K562 (cell line): ENCODE data around the gene DNMT3A. TPM values are rescaled to one million over a fixed set of nuclear protein-coding genes. Genes with fewer than 3 reads are reported as not detected.

Experiments used
- ATAC-seq: fragments of 200-7000 bp; cut with Tn5 transposase; 3 replicates; pipeline ENCODE4 v1.9.1; 2020; ENCODE audit warnings: moderate library complexity
- BruUV-seq: library from RNA; stranded (reverse); fragments of 400-500 nt; replicated peaks from 2 replicates; lab custom pipeline; 2021; lab: Mats Ljungman, UMichigan
- CTCF ChIA-PET: fragments of 300-600 bp; formaldehyde crosslinking; extraction: SDS; loops from one replicate; lab custom pipeline; 2021; ENCODE audit warnings: low intra/inter-chr PET ratio; lab: Yijun Ruan, JAX
- POLR2A ChIA-PET: fragments of 300-600, 350-650 bp; sonication (Branson Sonifier 250); formaldehyde crosslinking; extraction: SDS; loops from one replicate; lab custom pipeline; 2021; ENCODE audit warnings: antibody characterized with exemption, inconsistent platforms; lab: Yijun Ruan, JAX
- DNase-seq, 4 experiments: peaks; one replicate each; pipeline versions ENCODE4 v3.0.0 to v3.0.0-alpha.2; 2011 to 2018; ENCODE audit warnings: low spot score in 3 of 4, mixed read lengths in 3 of 4; ENCODE audit errors: extremely low read depth in 1 of 4
- FAIRE-seq: peaks from 2 replicates; lab custom pipeline; 2011; peaks lifted over from hg19 to GRCh38; lab: Jason Lieb, UNC
- H2AFZ ChIP-seq: 2 replicates; pipeline ENCODE4 v1.6.0; 2011; ENCODE audit warnings: low read depth, low read length, control low read depth, inconsistent platforms
- H3K27ac ChIP-seq: fragments of 200-600 bp; 3 replicates; pipeline ENCODE4 v1.8.0; 2011; ENCODE audit warnings: low read depth, mild to moderate bottlenecking, control low read depth, inconsistent platforms, low read length, moderate library complexity, mixed read lengths; ENCODE audit errors: extremely low read depth
- H3K27me3 ChIP-seq, 2 experiments: fragments of 300-600 bp in 1 of 2; 2 replicates in 1 of 2; 3 replicates in 1 of 2; pipeline versions ENCODE4 v1.6.0 to v1.8.0; 2011; ENCODE audit warnings: inconsistent platforms in 2 of 2, low read length in 2 of 2, mild to moderate bottlenecking in 1 of 2, mixed read lengths in 1 of 2, moderate library complexity in 1 of 2; ENCODE audit not compliant: control insufficient read depth in 2 of 2, insufficient read depth in 2 of 2
- H3K36me3 ChIP-seq: fragments of 300-600 bp; 3 replicates; pipeline ENCODE4 v1.8.0; 2011; ENCODE audit warnings: mild to moderate bottlenecking, low read length, inconsistent platforms; ENCODE audit not compliant: control insufficient read depth, insufficient read depth
- H3K4me1 ChIP-seq, 2 experiments: fragments of 200-600 bp in 1 of 2; replicated peaks in 1 of 2; 2 replicates in 1 of 2; 3 replicates in 1 of 2; pipeline versions ENCODE4 v1.5.1 to v1.8.0; 2011; ENCODE audit warnings: inconsistent platforms in 2 of 2, low read length in 2 of 2, mild to moderate bottlenecking in 1 of 2, mixed read lengths in 1 of 2, moderate library complexity in 1 of 2; ENCODE audit not compliant: control insufficient read depth in 2 of 2, insufficient read depth in 2 of 2
- H3K4me2 ChIP-seq: 2 replicates; pipeline ENCODE4 v1.6.1; 2011; ENCODE audit warnings: low read length, control low read depth, inconsistent platforms, mixed read lengths; ENCODE audit not compliant: insufficient read depth
- H3K4me3 ChIP-seq: fragments of 200-600 bp; sonication (generic), shearing (Covaris generic); 2 replicates; pipeline ENCODE4 v1.5.1; 2016; ENCODE audit warnings: control low read depth, inconsistent platforms
- H3K79me2 ChIP-seq: fragments of 200-600 bp; 3 replicates; pipeline ENCODE4 v1.8.0; 2011; ENCODE audit warnings: low read length, inconsistent platforms; ENCODE audit not compliant: control insufficient read depth, insufficient read depth
- H3K9ac ChIP-seq, 2 experiments: 2 replicates each; pipeline versions ENCODE4 v1.6.0 to v1.6.1; 2011; ENCODE audit warnings: low read depth in 2 of 2, low read length in 2 of 2, control low read depth in 1 of 2, inconsistent platforms in 1 of 2, mild to moderate bottlenecking in 1 of 2, mixed read lengths in 1 of 2; ENCODE audit not compliant: insufficient read depth in 1 of 2
- H3K9me1 ChIP-seq: one replicate; pipeline ENCODE4 v1.6.0; 2011; ENCODE audit warnings: inconsistent platforms, mild to moderate bottlenecking, low read length, moderate library complexity; ENCODE audit not compliant: control insufficient read depth, insufficient read depth
- H3K9me3 ChIP-seq: replicated peaks from 2 replicates; pipeline ENCODE4 v1.5.1; 2011; ENCODE audit warnings: low read depth, low read length, inconsistent platforms; ENCODE audit not compliant: control insufficient read depth, insufficient read depth
- H4K20me1 ChIP-seq: replicated peaks from 2 replicates; pipeline ENCODE4 v1.6.1; 2011; ENCODE audit warnings: low read length, inconsistent platforms, mixed read lengths; ENCODE audit not compliant: control insufficient read depth, insufficient read depth
- CEBPB ChIP-seq: fragments of 450-650 bp; IDR thresholded peaks from 2 replicates; pipeline ENCODE4 v1.6.1; 2016; ENCODE audit warnings: missing genetic modification characterization, missing compliant biosample characterization
- KHSRP ChIP-seq: fragments of 450-650 bp; IDR thresholded peaks from 2 replicates; pipeline ENCODE4 v1.6.1; 2017
- OTX1 ChIP-seq: fragments of 450-650 bp; formaldehyde crosslinking; IDR thresholded peaks from 2 replicates; pipeline ENCODE4 v1.4.0; 2022; ENCODE audit warnings: mild to moderate bottlenecking
- POLR2A ChIP-seq: fragments of 450-650 bp; conservative IDR thresholded peaks from 2 replicates; pipeline ENCODE4 v1.6.1; 2016
- RB1 ChIP-seq: fragments of 450-650 bp; IDR thresholded peaks from 2 replicates; pipeline ENCODE4 v1.6.1; 2017; ENCODE audit warnings: low read depth, mild to moderate bottlenecking
- XRCC3 ChIP-seq: fragments of 450-650 bp; IDR thresholded peaks from 2 replicates; pipeline ENCODE4 v1.6.1; 2017; ENCODE audit warnings: mild to moderate bottlenecking, moderate library complexity
- ZNF780A ChIP-seq: fragments of 250-450 bp; sonication (Bioruptor Pico); IDR thresholded peaks from 2 replicates; pipeline ENCODE4 v1.5.0; 2021; ENCODE audit warnings: mild to moderate bottlenecking
- WGBS: fragments of 100-300 bp; shearing (Covaris generic); methylation state at CpG from one replicate; pipeline ENCODE4 v1.1.6; 2016; ENCODE audit warnings: low coverage, mixed read lengths; ENCODE audit not compliant: insufficient coverage; ENCODE audit errors: missing lambda C conversion rate; 5-methylcytosine and 5-hydroxymethylcytosine counted together
- in situ Hi-C: fragments of 300-500 bp; cut with MboI; formaldehyde crosslinking; loops from 4 replicates; pipeline ENCODE4 v1.15.0; 2018; ENCODE audit warnings: inconsistent platforms, mixed read lengths
- intact Hi-C: fragments of 100-400 bp; cut with micrococcal nuclease; formaldehyde crosslinking; loops from 2 replicates; pipeline ENCODE4 v1.14.2; 2022
- polyA plus RNA-seq, 8 experiments: library from polyadenylated mRNA; depleted of rRNA in 4 of 8; stranded (reverse) in 5 of 8; unstranded in 3 of 8; fragments of >200 nt; fragmentation: Nextera tagmentation in 2 of 8; fragmentation: Illumina TruSeq in 1 of 8; extraction: Ambion mirVana in 2 of 8; extraction: Trizol in 1 of 8; gene quantifications; 2 replicates each; pipeline versions ENCODE4 v1.2.1 to v1.2.3, GENCODE V29; 2011 to 2014; ENCODE audit warnings: inconsistent platforms in 1 of 8, missing spikeins in 1 of 8
- total RNA-seq, 7 experiments: library from RNA; depleted of rRNA in 6 of 7; stranded (reverse); fragments of >200 nt in 6 of 7; fragmentation: Illumina TruSeq in 2 of 7; extraction: Trizol in 2 of 7; gene quantifications; 2 replicates each; pipeline versions ENCODE4 v1.2.1 to v1.2.3, GENCODE V29; 2011 to 2021; ENCODE audit warnings: low replicate concordance in 1 of 7
- TF ChIP-seq, protein P1 (sequence below): fragments of 250-450 bp; sonication (Bioruptor Pico); IDR thresholded peaks from 2 replicates; pipeline ENCODE4 v1.4.0; 2020
- TF ChIP-seq, protein P2 (sequence below): fragments of 150-350 bp; conservative IDR thresholded peaks from 2 replicates; pipeline ENCODE4 v1.6.1; 2014; ENCODE audit warnings: low read length
- TF ChIP-seq, protein P3 (sequence below): fragments of 450-650 bp; formaldehyde crosslinking; IDR thresholded peaks from 2 replicates; pipeline ENCODE4 v1.4.0; 2022; ENCODE audit warnings: mild to moderate bottlenecking, moderate library complexity
- TF ChIP-seq, protein P4 (sequence below): IDR thresholded peaks from 2 replicates; pipeline ENCODE4 v1.6.1; 2011; ENCODE audit warnings: borderline replicate concordance, low read depth, mild to moderate bottlenecking, moderate library complexity, low read length; ENCODE audit not compliant: insufficient read depth, poor library complexity, severe bottlenecking

The DNMT3A gene
- total and polyA plus RNA-seq, 9 of the 15 experiments (the other 6 are each of a cell fraction or from before 2014, with no cell fraction given): 3.0 to 16.0 (median 6.1) TPM

DNA sequence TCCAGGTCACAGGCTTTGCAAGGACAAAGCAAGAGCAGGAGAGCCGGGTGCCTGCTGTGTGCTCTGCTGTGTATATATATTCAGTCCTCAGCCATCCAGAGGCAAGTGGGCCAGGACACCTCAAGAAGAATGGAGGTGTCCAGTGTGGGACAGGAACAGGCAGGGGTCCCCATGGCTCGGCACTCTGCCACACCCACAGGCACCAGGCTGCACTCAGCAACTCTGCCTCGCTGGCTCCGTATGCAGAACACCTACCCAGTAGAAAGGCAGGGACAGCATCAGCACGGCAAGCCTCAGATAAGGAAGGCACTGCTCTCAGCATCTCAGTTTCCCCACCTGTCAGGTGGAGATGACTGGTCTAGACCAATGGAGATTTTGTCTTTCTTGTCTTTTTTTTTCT lies 57.8 kb downstream of the DNMT3A start:
- no TSS peak for BruUV-seq
- Histone ChIP-seq H3K9me1 (no peaks in the 10 kb centered on the region), H4K20me1 (0 out of 2 replicates have a peak, but pooled peaks cover 4% of the 10 kb centered on the region), H3K79me2 (no peaks in the 10 kb centered on the region), H3K36me3 (no peaks in the 10 kb centered on the region), H3K9me3 (no peaks in the 10 kb centered on the region), H3K4me1 (no peaks in the 10 kb centered on the region), H2AFZ (no peak overlapping the region), H3K9ac (no peak overlapping the region), H3K4me3 (no peak overlapping the region), H3K4me2 (no peak overlapping the region), H3K27ac (no peak overlapping the region), H3K27me3 (peaks cover 24 to 64% of the 10 kb centered on the region in 2 experiments)
- CTCF ChIA-PET: no interaction called here
- 2% methylated on average over 5 of the region's 5 CpGs for WGBS
- DNase-seq: no peak
- intact Hi-C loops: no loop called here
- POLR2A ChIA-PET: no interaction called here
- in situ Hi-C loops: no loop called here
- no peak for ATAC-seq
- FAIRE-seq: no peak
- TF ChIP-seq OTX1: no peak
- no peak for TF ChIP-seq XRCC3
- TF ChIP-seq, protein P1, sequence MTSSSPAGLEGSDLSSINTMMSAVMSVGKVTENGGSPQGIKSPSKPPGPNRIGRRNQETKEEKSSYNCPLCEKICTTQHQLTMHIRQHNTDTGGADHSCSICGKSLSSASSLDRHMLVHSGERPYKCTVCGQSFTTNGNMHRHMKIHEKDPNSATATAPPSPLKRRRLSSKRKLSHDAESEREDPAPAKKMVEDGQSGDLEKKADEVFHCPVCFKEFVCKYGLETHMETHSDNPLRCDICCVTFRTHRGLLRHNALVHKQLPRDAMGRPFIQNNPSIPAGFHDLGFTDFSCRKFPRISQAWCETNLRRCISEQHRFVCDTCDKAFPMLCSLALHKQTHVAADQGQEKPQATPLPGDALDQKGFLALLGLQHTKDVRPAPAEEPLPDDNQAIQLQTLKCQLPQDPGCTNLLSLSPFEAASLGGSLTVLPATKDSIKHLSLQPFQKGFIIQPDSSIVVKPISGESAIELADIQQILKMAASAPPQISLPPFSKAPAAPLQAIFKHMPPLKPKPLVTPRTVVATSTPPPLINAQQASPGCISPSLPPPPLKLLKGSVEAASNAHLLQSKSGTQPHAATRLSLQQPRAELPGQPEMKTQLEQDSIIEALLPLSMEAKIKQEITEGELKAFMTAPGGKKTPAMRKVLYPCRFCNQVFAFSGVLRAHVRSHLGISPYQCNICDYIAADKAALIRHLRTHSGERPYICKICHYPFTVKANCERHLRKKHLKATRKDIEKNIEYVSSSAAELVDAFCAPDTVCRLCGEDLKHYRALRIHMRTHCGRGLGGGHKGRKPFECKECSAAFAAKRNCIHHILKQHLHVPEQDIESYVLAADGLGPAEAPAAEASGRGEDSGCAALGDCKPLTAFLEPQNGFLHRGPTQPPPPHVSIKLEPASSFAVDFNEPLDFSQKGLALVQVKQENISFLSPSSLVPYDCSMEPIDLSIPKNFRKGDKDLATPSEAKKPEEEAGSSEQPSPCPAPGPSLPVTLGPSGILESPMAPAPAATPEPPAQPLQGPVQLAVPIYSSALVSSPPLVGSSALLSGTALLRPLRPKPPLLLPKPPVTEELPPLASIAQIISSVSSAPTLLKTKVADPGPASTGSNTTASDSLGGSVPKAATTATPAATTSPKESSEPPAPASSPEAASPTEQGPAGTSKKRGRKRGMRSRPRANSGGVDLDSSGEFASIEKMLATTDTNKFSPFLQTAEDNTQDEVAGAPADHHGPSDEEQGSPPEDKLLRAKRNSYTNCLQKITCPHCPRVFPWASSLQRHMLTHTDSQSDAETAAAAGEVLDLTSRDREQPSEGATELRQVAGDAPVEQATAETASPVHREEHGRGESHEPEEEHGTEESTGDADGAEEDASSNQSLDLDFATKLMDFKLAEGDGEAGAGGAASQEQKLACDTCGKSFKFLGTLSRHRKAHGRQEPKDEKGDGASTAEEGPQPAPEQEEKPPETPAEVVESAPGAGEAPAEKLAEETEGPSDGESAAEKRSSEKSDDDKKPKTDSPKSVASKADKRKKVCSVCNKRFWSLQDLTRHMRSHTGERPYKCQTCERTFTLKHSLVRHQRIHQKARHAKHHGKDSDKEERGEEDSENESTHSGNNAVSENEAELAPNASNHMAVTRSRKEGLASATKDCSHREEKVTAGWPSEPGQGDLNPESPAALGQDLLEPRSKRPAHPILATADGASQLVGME (CRISPR knock-in tag): no peak
- TF ChIP-seq KHSRP: no peak
- no peak for TF ChIP-seq ZNF780A (CRISPR knock-in tag)
- TF ChIP-seq RB1: no peak
- TF ChIP-seq, protein P2, sequence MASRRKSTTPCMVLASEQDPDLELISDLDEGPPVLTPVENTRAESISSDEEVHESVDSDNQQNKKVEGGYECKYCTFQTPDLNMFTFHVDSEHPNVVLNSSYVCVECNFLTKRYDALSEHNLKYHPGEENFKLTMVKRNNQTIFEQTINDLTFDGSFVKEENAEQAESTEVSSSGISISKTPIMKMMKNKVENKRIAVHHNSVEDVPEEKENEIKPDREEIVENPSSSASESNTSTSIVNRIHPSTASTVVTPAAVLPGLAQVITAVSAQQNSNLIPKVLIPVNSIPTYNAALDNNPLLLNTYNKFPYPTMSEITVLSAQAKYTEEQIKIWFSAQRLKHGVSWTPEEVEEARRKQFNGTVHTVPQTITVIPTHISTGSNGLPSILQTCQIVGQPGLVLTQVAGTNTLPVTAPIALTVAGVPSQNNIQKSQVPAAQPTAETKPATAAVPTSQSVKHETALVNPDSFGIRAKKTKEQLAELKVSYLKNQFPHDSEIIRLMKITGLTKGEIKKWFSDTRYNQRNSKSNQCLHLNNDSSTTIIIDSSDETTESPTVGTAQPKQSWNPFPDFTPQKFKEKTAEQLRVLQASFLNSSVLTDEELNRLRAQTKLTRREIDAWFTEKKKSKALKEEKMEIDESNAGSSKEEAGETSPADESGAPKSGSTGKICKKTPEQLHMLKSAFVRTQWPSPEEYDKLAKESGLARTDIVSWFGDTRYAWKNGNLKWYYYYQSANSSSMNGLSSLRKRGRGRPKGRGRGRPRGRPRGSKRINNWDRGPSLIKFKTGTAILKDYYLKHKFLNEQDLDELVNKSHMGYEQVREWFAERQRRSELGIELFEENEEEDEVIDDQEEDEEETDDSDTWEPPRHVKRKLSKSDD: no peak
- TF ChIP-seq, protein P3, sequence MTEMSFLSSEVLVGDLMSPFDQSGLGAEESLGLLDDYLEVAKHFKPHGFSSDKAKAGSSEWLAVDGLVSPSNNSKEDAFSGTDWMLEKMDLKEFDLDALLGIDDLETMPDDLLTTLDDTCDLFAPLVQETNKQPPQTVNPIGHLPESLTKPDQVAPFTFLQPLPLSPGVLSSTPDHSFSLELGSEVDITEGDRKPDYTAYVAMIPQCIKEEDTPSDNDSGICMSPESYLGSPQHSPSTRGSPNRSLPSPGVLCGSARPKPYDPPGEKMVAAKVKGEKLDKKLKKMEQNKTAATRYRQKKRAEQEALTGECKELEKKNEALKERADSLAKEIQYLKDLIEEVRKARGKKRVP (CRISPR knock-in tag): no peak
- TF ChIP-seq, protein P4, sequence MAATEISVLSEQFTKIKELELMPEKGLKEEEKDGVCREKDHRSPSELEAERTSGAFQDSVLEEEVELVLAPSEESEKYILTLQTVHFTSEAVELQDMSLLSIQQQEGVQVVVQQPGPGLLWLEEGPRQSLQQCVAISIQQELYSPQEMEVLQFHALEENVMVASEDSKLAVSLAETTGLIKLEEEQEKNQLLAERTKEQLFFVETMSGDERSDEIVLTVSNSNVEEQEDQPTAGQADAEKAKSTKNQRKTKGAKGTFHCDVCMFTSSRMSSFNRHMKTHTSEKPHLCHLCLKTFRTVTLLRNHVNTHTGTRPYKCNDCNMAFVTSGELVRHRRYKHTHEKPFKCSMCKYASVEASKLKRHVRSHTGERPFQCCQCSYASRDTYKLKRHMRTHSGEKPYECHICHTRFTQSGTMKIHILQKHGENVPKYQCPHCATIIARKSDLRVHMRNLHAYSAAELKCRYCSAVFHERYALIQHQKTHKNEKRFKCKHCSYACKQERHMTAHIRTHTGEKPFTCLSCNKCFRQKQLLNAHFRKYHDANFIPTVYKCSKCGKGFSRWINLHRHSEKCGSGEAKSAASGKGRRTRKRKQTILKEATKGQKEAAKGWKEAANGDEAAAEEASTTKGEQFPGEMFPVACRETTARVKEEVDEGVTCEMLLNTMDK: no peak
- TF ChIP-seq CEBPB (tag): no peak
- TF ChIP-seq POLR2A: no peak
